Measurements from ENCODE around the gene PRSS38. TPM values are rescaled to one million over a fixed set of nuclear protein-coding genes. Genes with fewer than 3 reads are reported as not detected.

The PRSS38 gene
- total and polyA plus RNA-seq, 2 donors (not counting 1 experiment from before 2014, with no cell fraction given): not detected

DNA sequence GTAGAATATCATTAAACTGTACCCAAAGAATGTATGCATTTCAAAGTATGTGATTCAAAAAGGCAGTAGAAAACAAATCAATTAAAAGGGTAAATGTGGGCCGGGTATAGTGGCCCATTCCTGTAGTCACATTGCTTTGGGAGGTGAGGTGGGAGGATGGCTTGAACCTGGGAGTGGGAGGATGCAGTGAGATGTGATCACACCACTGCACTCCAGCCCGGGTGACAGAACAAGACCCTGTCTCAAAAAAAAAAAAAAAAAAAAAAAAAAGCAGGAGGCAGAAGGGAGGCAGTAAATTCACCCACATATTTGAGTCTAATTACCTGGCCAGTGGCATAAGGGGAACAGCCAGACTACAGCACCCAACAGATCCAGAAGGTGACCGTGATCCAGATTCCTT, 17.9 kb upstream of the PRSS38 start:
- peaks cover 3% of the 10 kb centered on the region for H3K27me3 ChIP-seq (ENCODE audit: control insufficient read depth, insufficient read depth, low read length)
- TF ChIP-seq, protein P1, sequence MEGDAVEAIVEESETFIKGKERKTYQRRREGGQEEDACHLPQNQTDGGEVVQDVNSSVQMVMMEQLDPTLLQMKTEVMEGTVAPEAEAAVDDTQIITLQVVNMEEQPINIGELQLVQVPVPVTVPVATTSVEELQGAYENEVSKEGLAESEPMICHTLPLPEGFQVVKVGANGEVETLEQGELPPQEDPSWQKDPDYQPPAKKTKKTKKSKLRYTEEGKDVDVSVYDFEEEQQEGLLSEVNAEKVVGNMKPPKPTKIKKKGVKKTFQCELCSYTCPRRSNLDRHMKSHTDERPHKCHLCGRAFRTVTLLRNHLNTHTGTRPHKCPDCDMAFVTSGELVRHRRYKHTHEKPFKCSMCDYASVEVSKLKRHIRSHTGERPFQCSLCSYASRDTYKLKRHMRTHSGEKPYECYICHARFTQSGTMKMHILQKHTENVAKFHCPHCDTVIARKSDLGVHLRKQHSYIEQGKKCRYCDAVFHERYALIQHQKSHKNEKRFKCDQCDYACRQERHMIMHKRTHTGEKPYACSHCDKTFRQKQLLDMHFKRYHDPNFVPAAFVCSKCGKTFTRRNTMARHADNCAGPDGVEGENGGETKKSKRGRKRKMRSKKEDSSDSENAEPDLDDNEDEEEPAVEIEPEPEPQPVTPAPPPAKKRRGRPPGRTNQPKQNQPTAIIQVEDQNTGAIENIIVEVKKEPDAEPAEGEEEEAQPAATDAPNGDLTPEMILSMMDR (conservative IDR thresholded peaks at IDR 0.05 in 1 of 2, IDR thresholded peaks at IDR 0.05 in 1 of 2; ENCODE audit: low read depth in 1 of 2, low read length in 2 of 2): no peak
- no peak for TF ChIP-seq EZH2 (IDR thresholded peaks at IDR 0.05; ENCODE audit: low read length, missing control alignments)

DNA sequence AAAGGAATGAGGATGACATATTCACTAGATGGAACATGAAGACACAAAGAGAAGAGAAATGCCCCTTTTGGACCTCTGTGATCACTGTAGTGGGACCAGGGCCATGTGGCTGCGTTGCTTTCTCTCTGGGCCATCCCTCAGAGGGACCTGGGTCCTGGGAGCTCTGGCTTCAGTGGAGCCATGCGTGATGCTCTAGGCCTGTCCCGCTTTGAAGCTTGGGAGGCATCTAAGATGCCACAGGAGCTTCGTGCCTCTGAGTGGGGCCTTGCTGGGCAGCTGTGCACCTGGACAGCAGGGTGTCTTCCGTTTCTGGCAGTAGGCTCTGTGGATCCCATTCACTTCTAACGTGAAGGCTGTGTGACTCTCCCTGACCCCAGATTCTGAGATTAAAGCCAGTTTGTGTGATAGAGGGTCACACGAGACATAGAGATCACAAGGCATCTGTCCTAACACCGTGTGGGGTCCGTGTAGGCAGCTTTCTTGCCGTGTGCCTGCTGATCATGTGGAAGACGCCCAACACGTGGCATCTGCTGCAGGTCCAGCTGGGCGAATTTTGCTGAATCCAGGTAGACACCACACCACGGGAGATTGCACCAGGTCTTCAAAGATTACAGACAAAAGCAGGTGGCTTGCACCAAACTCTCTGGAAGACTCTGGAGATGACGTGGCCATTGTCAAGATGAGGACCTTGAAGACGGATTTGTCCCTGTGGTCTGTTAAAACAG, 17.2 kb upstream of the PRSS38 start:
- Histone ChIP-seq H3K27ac (ENCODE audit: insufficient read depth, low read length) (no peak overlapping the region), H3K79me2 (ENCODE audit: control insufficient read depth, insufficient read depth, low read length) (no peaks in the 10 kb centered on the region), H3K9ac (ENCODE audit: insufficient read depth, low read length) (no peak overlapping the region), H3K4me1 (ENCODE audit: control insufficient read depth, extremely low read depth, insufficient read depth, low read length) (peaks cover 13% of the 10 kb centered on the region), H3K36me3 (ENCODE audit: control insufficient read depth, insufficient read depth, low read length) (no peaks in the 10 kb centered on the region), H3K9me3 (ENCODE audit: control insufficient read depth, insufficient read depth, low read depth, low read length) (no peaks in the 10 kb centered on the region), H2AFZ (ENCODE audit: low read length) (no peak overlapping the region), H4K20me1 (ENCODE audit: control insufficient read depth, extremely low read depth, insufficient read depth, low read length) (no peaks in the 10 kb centered on the region), H3K27me3 (ENCODE audit: control insufficient read depth, insufficient read depth, low read length) (peaks cover 3% of the 10 kb centered on the region), H3K4me2 (ENCODE audit: extremely low read depth, insufficient read depth, low read length) (no peak overlapping the region), H3K4me3 (replicated peaks in 1 of 4; ENCODE audit: control extremely low read depth in 1 of 4, insufficient read depth in 1 of 4, low read depth in 3 of 4, low read length in 4 of 4) (no peak overlapping the region)
- TF ChIP-seq, protein P1 (conservative IDR thresholded peaks at IDR 0.05 in 1 of 2, IDR thresholded peaks at IDR 0.05 in 1 of 2; ENCODE audit: low read depth in 1 of 2, low read length in 2 of 2): no peak
- TF ChIP-seq EZH2 (IDR thresholded peaks at IDR 0.05; ENCODE audit: low read length, missing control alignments): no peak
- no peak for DNase-seq (ENCODE audit: low read depth in 2 of 2)

More for the DNA sequence above, 17.9 kb upstream of the PRSS38 start:
- Histone ChIP-seq H3K36me3 (ENCODE audit: control insufficient read depth, insufficient read depth, low read length) (no peaks in the 10 kb centered on the region), H2AFZ (ENCODE audit: low read length) (no peak overlapping the region), H3K9me3 (ENCODE audit: control insufficient read depth, insufficient read depth, low read depth, low read length) (no peaks in the 10 kb centered on the region), H3K79me2 (ENCODE audit: control insufficient read depth, insufficient read depth, low read length) (no peaks in the 10 kb centered on the region), H3K4me3 (replicated peaks in 1 of 4; ENCODE audit: control extremely low read depth in 1 of 4, insufficient read depth in 1 of 4, low read depth in 3 of 4, low read length in 4 of 4) (no peak overlapping the region), H4K20me1 (ENCODE audit: control insufficient read depth, extremely low read depth, insufficient read depth, low read length) (no peaks in the 10 kb centered on the region), H3K9ac (ENCODE audit: insufficient read depth, low read length) (no peak overlapping the region), H3K4me1 (ENCODE audit: control insufficient read depth, extremely low read depth, insufficient read depth, low read length) (peaks cover 16% of the 10 kb centered on the region), H3K4me2 (ENCODE audit: extremely low read depth, insufficient read depth, low read length) (no peak overlapping the region), H3K27ac (ENCODE audit: insufficient read depth, low read length) (no peak overlapping the region)
- no peak for DNase-seq (ENCODE audit: low read depth in 2 of 2)

DNA sequence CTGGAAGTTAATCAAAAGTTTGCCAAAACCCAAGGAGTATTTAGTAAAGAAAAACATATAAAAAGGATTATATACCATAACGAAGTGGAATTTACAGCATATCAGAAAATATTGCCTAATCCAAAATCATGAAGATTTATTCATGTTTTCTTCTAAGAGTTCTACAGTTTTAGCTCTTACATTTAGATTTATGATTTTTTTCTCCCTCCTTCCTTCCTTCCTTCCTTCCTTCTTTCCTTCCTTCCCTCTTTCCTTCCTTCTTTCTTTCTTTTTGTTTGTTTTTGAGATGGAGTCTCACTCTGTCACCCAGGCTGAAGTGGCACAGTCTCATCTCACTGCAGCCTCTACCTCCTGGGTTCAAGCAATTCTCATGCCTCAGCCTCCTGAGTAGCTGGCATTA, 15.7 kb upstream of the PRSS38 start:
- no peak overlapping the region for H2AFZ ChIP-seq (ENCODE audit: low read length)
- H4K20me1 ChIP-seq (ENCODE audit: control insufficient read depth, extremely low read depth, insufficient read depth, low read length): no peaks in the 10 kb centered on the region
- no peak overlapping the region for H3K27ac ChIP-seq (ENCODE audit: insufficient read depth, low read length)
- TF ChIP-seq, protein P1 (conservative IDR thresholded peaks at IDR 0.05 in 1 of 2, IDR thresholded peaks at IDR 0.05 in 1 of 2; ENCODE audit: low read depth in 1 of 2, low read length in 2 of 2): no peak
- TF ChIP-seq EZH2 (IDR thresholded peaks at IDR 0.05; ENCODE audit: low read length, missing control alignments): no peak
- H3K9ac ChIP-seq (ENCODE audit: insufficient read depth, low read length): no peak overlapping the region
- H3K4me3 ChIP-seq (replicated peaks in 1 of 4; ENCODE audit: control extremely low read depth in 1 of 4, insufficient read depth in 1 of 4, low read depth in 3 of 4, low read length in 4 of 4): no peak overlapping the region
- H3K4me1 ChIP-seq (ENCODE audit: control insufficient read depth, extremely low read depth, insufficient read depth, low read length): peaks cover 2% of the 10 kb centered on the region
- H3K4me2 ChIP-seq (ENCODE audit: extremely low read depth, insufficient read depth, low read length): no peak overlapping the region
- no peaks in the 10 kb centered on the region for H3K9me3 ChIP-seq (ENCODE audit: control insufficient read depth, insufficient read depth, low read depth, low read length)
- H3K27me3 ChIP-seq (ENCODE audit: control insufficient read depth, insufficient read depth, low read length): peaks cover 3% of the 10 kb centered on the region
- H3K36me3 ChIP-seq (ENCODE audit: control insufficient read depth, insufficient read depth, low read length): no peaks in the 10 kb centered on the region
- no peaks in the 10 kb centered on the region for H3K79me2 ChIP-seq (ENCODE audit: control insufficient read depth, insufficient read depth, low read length)
- DNase-seq (ENCODE audit: low read depth in 2 of 2): no peak

Data from fibroblast of lung (primary cell).